HG03521 (cell line): ENCODE results near the gene TRAF5.
A peak's percentile ranks its signal among the peaks of the same experiment; 100 is the strongest.
"Not testable (repeated sequence)": the region's sequence is repeated elsewhere in the genome, so short reads cannot be mapped to it uniquely, and the experiment has no call there.

Experiments
- ATAC-seq: cut with Tn5 transposase; IDR thresholded peaks from one replicate; pipeline ENCODE4 v1.9.1; 2021; ENCODE audit warnings: mild to moderate bottlenecking, moderate library complexity; ENCODE audit not compliant: unreplicated experiment

Gene TRAF5

GRCh38 chr1:211326528-211327345, at the start of gene TRAF5:
TRAF5 (plus strand) TSS chr1:211326833; CDS start chr1:211353240, 26,407 bp downstream.
- ATAC-seq: peak; percentile 30

- no peak for ATAC-seq
Observed at GRCh38 chr1:211279340-211279739, 47.3 kb upstream of the TRAF5 start.

DNA sequence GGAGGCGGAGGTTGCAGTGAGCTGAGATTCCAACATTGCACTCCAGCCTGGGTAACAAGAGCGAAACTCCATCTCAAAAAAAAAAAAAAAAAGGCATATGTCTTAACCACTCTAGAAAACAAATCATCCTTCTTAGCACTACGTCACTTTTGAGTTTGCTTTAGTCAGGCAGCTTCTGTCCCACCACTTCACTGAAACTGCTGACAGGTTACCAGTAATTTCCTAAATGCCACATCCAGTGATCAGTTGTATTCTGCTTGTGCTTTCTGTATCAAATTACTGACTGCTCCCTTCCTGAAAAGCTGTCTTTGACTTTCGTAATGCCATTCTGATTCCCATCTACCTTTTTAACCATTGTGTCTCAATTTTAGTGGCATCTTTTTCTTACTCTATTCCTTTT, 45.7 kb upstream of the TRAF5 start:
- ATAC-seq: no peak

- no peak for ATAC-seq
Observed at GRCh38 chr1:211281320-211282022, 45.2 kb upstream of the TRAF5 start.

DNA sequence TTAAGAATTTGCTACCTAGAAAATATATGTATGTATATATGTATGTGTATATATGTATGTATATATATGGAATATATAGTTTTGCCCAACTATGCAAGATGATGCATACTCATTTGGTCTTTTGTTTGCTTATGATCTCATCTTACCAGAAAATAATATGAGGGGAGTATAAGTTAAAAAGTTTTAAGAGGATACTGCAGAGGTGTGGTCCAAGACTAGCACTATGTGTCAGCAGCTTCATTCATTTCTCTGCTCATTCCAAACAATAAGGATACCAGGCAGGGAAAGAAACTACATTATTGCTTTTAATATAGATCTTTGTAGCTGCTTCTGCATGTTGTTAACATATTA, 44.6 kb upstream of the TRAF5 start:
- ATAC-seq: no peak

- ATAC-seq: no peak
Observed at GRCh38 chr1:211285196-211285595, 41.4 kb upstream of the TRAF5 start.

GRCh38 chr1:211287218-211287617, 39.4 kb upstream of the TRAF5 start:
- ATAC-seq: no peak

DNA sequence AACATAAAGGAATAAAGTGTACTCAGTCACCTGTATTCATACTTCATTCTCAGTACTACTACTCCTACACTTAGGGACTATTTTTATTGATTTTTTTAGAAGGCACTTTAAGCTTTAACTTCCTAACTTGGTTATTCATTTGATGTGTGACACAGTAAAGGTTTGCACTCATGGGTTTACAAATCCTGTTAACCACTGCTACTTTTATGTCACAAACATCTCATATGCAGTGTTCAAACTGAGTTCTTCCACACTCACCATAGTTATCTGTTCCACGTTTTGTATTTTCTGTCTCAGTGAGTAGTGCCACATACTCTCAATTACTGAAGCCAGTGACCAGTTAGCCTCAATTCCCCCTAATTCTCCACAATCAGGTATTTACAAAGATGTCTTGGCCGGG, 34.2 kb upstream of the TRAF5 start:
- ATAC-seq: no peak

DNA sequence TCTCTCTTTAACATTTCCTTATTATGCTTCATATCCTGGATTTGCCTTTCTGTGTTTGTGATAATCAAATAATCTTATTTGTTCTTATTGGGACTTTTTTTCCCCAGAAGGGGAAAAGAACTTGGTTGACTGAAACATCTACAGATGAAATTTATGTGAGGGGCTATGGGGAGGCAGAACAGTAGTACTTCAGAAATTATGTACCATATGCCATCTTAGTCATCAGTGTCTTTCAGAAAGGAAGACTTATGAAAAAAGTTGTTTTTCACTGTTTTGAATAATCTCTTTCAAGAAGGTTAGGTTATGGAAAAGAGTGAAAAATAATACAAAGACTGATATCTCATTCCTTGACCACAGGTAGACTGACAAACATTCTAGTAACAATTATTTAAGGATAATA, 30.2 kb upstream of the TRAF5 start:
- no peak for ATAC-seq

GRCh38 chr1:211305044-211305443, 21.6 kb upstream of the TRAF5 start:
- ATAC-seq: peak; percentile 91

GRCh38 chr1:211309617-211310016, 17.0 kb upstream of the TRAF5 start:
- ATAC-seq: no peak

GRCh38 chr1:211313392-211313791, 13.2 kb upstream of the TRAF5 start:
- no peak for ATAC-seq

GRCh38 chr1:211318576-211319280, 7.9 kb upstream of the TRAF5 start:
- ATAC-seq: no peak

DNA sequence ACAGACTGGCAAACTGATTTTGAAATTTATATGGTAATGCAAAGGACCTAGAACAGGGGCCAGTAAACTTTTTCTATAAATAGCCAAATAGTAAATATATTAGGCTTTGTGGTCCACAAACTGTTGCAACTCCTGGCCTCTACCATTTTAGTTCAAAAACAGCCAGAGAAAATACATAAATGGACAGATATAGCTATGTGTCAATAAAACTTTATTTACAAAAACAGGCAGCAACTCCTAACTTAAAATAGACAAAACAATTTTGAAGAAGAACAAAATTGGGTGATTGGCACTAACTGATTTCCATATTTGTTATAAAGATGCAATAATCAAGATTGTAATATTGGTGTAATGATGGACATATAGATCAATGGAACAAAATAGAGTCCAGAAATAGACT, 6.7 kb upstream of the TRAF5 start:
- ATAC-seq: no peak

DNA sequence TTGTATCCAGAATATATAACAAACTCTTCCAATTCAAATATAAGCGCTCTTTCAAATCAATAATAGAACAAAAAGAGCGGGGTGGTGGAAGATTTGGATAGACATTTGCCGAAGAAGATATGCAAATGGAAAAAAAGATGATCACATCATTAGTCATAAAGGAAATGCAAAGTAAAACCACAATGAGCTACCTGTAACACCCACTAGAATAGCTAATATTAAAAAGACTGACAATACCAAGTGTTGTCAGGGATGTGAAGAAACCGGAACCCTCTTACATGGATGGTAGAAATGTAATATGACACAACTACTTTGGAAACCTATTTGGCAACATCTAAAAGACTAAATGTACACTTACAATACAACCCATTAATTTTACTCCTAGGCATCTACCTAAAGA, 5.7 kb upstream of the TRAF5 start:
- no peak for ATAC-seq

DNA sequence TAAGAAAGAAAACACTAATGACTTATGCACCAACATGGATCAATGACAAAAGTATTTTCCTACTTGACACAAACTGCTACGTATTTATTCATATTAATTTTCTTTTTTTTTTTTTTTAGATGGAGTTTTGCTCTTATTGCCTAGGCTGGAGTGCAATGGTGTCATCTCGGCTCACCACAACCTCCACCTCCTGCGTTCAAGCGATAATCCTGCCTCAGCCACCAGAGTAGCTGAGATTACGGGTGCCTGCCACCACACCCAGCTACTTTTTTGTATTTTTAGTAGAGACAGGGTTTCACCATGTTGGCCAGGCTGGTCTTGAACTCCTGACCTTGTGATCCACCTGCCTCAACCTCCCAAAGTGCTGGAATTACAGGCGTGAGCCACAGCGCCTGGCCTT, 5.0 kb upstream of the TRAF5 start:
- not testable (repeated sequence) for ATAC-seq

DNA sequence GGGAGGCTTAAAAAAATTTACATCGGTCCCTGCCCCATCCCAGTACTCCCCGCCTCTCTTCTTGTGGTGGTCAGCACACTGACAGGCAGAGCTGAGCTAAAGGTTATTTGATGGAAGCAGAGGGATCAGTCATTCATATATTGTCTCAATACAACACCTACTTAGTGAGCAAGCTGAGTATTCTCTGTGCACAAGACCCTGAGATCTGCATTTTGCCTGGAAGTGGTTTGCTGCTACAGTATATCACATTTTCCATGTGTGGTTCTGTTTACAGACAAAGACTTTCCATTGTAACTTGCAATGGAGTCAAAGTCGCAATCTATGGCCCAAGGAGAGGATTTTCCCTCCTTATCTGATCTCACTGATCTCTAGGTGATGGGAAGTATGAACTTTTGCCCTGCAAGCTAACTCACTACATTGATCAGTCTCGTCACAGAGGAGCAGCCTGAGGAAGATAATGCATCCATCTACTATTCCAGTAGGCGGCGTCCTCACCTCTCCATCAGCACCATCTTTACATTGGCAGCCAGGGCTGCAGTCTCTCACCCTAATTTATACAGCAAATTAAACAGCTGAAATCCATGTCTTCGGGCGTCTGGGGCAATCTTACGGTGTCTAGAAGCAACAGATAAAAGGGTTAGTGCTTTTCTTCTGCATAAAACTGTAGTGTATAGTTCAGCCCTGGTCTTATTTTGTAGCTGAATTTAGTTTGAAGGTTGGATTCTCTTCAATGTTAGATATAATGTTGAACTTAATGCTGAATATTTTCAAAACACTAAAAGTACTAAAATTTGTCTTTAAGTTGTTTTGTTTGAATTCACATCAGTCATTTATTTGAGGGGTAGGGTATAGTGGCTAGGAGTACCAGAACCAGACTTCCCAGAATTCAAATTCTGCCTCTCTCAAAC, 3.2 kb upstream of the TRAF5 start:
- ATAC-seq: peak; percentile 45

DNA sequence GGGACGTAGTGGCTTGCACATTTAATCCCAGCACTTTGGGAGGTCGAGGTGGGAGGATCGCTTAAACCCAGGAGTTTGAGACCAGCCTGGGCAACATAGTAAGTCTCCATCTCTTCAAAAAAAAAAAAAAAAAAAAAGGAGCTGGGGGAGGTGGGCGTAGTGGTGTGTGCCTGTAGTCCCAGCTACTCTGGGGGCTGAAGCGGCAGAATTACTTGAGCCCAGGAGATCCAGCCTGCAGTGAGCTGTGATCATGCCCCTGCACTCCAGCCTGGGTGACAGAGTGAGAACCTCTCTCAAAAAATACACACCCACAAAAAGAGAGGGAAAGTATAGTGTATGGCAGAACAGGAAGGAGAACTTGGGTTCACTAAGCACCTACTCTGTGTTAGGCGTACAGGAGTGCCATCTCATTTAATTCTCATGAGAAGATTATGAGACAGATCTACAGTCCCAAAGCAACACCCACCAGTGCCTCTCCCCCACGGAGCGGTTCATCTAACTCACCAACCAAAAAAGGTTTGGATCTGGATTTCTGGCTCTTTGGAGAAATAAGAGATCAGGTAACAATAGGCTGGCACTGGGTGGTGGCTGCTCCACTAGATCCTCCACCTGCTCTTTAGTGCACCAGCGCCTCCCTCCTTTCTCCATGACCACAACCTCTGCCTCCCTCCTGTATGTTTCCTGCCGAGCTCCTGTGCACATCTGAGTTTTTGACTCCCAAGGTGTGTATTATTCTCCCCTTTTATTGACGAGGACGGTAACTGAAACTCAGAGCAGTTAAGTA, 1.4 kb upstream of the TRAF5 start:
- ATAC-seq: no peak

DNA sequence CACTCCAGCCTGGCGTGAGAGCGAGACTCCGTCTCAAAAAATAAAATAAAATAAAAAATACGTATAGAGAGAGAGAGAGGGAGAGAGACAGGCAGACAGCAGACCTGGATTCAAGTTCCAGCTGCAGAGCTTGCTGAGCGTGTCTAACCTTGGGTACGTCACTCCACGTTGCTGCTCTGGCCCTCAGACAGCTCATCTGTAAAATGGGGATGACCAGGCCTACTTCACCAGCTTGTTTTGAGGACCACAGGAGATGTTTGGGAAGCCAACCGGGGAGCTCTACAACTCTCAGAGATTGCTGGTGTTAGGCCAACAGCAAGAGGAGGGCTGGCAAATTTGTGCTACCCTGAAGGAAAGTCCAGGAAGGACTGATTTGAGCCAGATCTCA, 499 bp upstream of the TRAF5 start:
- ATAC-seq: no peak

- peak; percentile 15 for ATAC-seq
Observed at GRCh38 chr1:211327346-211327921, 801 bp downstream of the TRAF5 start.
